DND-41 (cell line): ENCODE measurements around the gene STT3A.

Source experiments
- EZH2 ChIP-seq: IDR thresholded peaks from 3 replicates; pipeline ENCODE4 v1.6.1; 2012; ENCODE audit warnings: borderline replicate concordance, low read depth, mild to moderate bottlenecking, moderate library complexity, low read length, inconsistent platforms; ENCODE audit not compliant: severe bottlenecking
- TF ChIP-seq, protein P1 (sequence below): IDR thresholded peaks from 2 replicates; pipeline ENCODE4 v1.5.1; 2012; ENCODE audit warnings: borderline replicate concordance, low read length, moderate library complexity, mild to moderate bottlenecking; ENCODE audit not compliant: poor library complexity, severe bottlenecking; ENCODE audit errors: extremely low read depth

DNA sequence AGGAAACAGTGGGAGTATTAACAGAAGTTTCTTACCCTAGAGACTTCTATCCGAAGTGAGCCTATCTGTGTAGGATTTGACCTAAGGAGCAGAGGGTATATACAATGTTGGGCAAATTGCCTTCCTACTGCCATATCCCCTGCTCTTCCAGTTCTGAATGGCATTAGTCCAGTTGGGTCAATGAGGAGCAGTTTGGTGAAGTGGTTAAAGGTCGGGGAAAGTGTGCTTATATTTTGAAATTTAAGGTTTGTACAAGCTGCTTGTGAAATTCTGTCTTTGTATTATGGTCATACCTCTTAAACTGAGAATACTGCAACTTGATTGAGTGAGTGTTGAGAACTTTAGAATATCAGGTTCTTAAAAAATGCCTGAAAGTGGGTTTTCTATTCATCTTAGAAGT is 21.7 kb upstream of the STT3A start:
- TF ChIP-seq, protein P1, sequence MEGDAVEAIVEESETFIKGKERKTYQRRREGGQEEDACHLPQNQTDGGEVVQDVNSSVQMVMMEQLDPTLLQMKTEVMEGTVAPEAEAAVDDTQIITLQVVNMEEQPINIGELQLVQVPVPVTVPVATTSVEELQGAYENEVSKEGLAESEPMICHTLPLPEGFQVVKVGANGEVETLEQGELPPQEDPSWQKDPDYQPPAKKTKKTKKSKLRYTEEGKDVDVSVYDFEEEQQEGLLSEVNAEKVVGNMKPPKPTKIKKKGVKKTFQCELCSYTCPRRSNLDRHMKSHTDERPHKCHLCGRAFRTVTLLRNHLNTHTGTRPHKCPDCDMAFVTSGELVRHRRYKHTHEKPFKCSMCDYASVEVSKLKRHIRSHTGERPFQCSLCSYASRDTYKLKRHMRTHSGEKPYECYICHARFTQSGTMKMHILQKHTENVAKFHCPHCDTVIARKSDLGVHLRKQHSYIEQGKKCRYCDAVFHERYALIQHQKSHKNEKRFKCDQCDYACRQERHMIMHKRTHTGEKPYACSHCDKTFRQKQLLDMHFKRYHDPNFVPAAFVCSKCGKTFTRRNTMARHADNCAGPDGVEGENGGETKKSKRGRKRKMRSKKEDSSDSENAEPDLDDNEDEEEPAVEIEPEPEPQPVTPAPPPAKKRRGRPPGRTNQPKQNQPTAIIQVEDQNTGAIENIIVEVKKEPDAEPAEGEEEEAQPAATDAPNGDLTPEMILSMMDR: no peak
- no peak for TF ChIP-seq EZH2
